OCI-LY3 (cell line): ENCODE results near the gene ANXA3.

Experiments
- EZH2phosphoT487 ChIP-seq: fragments of 200-600 bp; shearing (Covaris generic); IDR thresholded peaks from 2 replicates; pipeline ENCODE4 v1.6.1; 2018; ENCODE audit warnings: antibody characterized with exemption, mixed run types, low read depth
- TF ChIP-seq, protein P1 (sequence below): fragments of 200-600, 300-600 bp; sonication (generic); IDR thresholded peaks from 2 replicates; pipeline ENCODE4 v1.5.1; 2014; ENCODE audit warnings: antibody characterized with exemption, low read length, low read depth

- TF ChIP-seq, protein P1, sequence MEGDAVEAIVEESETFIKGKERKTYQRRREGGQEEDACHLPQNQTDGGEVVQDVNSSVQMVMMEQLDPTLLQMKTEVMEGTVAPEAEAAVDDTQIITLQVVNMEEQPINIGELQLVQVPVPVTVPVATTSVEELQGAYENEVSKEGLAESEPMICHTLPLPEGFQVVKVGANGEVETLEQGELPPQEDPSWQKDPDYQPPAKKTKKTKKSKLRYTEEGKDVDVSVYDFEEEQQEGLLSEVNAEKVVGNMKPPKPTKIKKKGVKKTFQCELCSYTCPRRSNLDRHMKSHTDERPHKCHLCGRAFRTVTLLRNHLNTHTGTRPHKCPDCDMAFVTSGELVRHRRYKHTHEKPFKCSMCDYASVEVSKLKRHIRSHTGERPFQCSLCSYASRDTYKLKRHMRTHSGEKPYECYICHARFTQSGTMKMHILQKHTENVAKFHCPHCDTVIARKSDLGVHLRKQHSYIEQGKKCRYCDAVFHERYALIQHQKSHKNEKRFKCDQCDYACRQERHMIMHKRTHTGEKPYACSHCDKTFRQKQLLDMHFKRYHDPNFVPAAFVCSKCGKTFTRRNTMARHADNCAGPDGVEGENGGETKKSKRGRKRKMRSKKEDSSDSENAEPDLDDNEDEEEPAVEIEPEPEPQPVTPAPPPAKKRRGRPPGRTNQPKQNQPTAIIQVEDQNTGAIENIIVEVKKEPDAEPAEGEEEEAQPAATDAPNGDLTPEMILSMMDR: no peak
- no peak for TF ChIP-seq EZH2phosphoT487
Observed at GRCh38 chr4:78553529-78554060, 2.0 kb downstream of the ANXA3 start.
